WTC11 (cell line): ENCODE data around the gene MMP7.

ENCODE experiments used
- ATF3 ChIP-seq: sonication (generic); formaldehyde crosslinking; conservative IDR thresholded peaks from 2 replicates; pipeline ENCODE4 v1.8.1; 2022; ENCODE audit warnings: mild to moderate bottlenecking, missing genetic modification reagents
- CTCF ChIP-seq: fragments of 200-600 bp; IDR thresholded peaks from 2 replicates; pipeline ENCODE4 v1.8.0; 2022; ENCODE audit warnings: antibody characterized with exemption
- IRF2 ChIP-seq: sonication (generic); formaldehyde crosslinking; IDR thresholded peaks from 2 replicates; pipeline ENCODE4 v1.8.0; 2022; ENCODE audit warnings: low read depth, missing genetic modification reagents, borderline replicate concordance
- JUN ChIP-seq: sonication (generic); formaldehyde crosslinking; IDR thresholded peaks from 2 replicates; pipeline ENCODE4 v1.8.0; 2023; ENCODE audit warnings: mild to moderate bottlenecking, missing genetic modification reagents
- MAX ChIP-seq: sonication (generic); formaldehyde crosslinking; IDR thresholded peaks from 2 replicates; pipeline ENCODE4 v1.8.0; 2022; ENCODE audit warnings: mild to moderate bottlenecking, missing genetic modification reagents
- NFYB ChIP-seq: sonication (generic); formaldehyde crosslinking; conservative IDR thresholded peaks from 2 replicates; pipeline ENCODE4 v1.8.0; 2022; ENCODE audit warnings: low read depth, missing genetic modification reagents
- USF1 ChIP-seq: sonication (generic); formaldehyde crosslinking; IDR thresholded peaks from 2 replicates; pipeline ENCODE4 v1.8.0; 2022; ENCODE audit warnings: mild to moderate bottlenecking, missing genetic modification reagents
- ZNF121 ChIP-seq: sonication (generic); formaldehyde crosslinking; IDR thresholded peaks from 2 replicates; pipeline ENCODE4 v1.8.0; 2023; ENCODE audit warnings: missing genetic modification reagents
- ZNF423 ChIP-seq: fragments of 250-450 bp; sonication (Bioruptor Pico); IDR thresholded peaks from 2 replicates; pipeline ENCODE4 v2.1.2; 2022; ENCODE audit warnings: mild to moderate bottlenecking, moderate library complexity

DNA sequence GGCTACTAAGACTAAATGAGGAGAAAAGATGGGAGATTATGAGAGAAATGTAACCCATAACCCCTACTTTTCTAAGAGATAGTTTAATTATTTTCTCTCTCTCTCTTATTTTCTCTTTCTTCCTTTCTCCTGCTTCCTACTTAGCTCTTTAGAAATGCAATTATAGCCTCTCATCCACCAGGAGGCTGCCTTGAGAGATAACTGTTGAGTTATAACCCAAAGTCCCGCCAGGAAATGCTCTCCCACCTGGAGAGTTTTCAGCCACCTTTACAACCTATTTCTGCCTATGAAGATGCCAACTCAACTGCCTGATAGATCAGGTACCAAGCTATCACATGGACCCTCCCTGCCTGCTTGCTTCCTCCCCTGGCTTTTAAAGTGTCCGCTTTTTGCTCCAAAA lies 44.0 kb downstream of the MMP7 start:
- TF ChIP-seq JUN (CRISPR knock-in tag) (no peak), NFYB (no peak), ZNF121 (no peak), CTCF (no peak), USF1 (CRISPR knock-in tag) (no peak), ATF3 (CRISPR knock-in tag) (no peak), IRF2 (no peak), MAX (no peak), ZNF423 (no peak)
